GM19463 (cell line): ENCODE measurements around the gene COX17.

ENCODE experiments used
- ATAC-seq: cut with Tn5 transposase; IDR thresholded peaks from one replicate; pipeline ENCODE4 v1.9.1; 2021; ENCODE audit warnings: mild to moderate bottlenecking, moderate library complexity; ENCODE audit not compliant: unreplicated experiment

The COX17 gene

GRCh38 chr3:119675188-119675874, 1.9 kb downstream of the COX17 start:
- ATAC-seq: no peak

DNA sequence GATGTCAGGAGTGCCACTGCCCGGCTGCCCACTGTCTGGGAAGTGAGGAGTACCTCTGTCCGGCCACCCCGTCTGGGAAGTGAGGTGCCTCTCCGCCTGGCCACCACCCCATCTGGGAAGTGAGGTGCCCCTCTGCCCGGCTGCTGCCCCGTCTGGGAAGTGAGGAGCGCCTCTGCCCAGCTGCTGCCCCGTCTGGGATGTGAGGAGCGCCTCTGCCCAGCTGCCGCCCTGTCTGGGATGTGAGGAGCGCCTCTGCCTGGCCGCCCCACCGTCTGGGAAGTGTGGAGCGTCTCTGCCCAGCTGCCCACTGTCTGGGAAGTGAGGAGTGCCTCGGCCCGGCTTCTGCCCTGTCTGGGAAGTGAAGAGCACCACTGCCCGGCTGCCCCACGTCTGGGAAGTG, 3.3 kb downstream of the COX17 start:
- no peak for ATAC-seq

GRCh38 chr3:119672776-119673175, 4.4 kb downstream of the COX17 start:
- no peak for ATAC-seq

GRCh38 chr3:119669906-119670570, 7.2 kb downstream of the COX17 start:
- no peak for ATAC-seq

DNA sequence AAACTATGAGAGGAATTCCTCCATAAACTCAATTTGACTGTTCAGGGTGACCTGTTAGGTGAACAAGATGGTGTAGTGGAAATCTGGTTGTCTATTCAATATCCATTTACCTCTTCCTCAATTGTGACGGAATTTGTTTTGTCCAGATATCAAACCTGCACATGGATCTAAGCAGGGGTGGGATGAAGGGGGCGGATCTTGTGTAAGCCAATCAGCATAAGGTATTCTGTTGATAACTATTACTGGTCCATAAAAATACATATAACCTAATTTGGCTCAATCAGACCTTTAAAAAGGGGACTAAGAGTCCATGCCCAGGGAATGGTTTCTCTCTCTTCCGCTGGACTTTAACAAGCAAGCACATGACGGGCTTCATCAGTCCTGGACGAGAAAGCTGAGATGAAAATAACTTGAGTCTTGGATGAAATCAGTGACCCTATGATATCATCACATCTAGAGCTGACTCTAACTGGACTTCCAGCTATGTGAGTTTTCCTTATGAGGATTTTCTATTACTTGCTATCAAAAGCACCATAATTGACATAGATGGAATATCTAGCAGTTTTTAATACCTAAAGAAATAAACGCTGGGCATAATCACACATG, 11.1 kb downstream of the COX17 start:
- ATAC-seq: no peak

DNA sequence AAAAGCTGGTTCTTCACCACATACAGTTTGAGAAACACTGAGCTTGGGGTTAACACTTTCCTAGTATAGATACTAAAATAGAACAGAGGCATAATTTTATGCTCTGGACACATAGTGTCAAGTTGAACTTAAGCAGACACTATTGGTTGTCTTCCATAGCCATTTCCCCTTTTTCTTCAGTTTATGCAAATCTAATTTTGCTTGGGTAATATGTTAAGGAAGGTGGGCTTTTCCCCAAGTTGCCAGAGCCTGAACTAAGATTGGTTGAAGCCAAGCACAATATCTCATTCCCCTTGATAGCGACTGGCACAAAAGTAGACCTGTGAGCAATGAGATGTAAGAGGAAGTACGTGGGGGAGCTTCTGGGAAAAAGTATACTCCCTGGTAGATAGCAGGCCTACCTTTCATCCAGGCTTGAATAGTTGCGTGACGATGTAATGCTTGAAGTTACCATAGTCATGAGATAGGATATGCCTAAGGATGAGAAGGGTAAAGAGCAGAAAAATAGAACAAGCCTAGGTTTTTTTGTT, 12.3 kb downstream of the COX17 start:
- ATAC-seq: no peak

DNA sequence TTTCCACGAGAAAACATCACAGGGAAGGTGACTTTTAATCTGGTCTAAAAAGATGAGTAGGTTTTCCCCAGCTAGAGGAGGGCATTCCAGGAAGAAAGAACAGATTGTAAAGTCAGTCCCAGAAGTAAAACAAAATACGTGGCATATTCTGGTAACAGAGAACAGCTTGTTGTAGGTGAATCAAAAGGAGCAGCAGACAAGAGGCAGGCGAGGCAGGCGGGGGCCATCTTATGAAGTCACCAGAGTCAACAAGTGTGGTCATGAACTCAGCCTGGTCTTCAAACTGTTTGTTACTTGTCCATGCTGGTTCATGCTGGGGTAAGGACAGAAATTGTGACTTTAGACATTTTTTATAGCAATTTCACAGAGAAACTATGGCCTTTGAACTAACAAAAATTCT, 12.8 kb downstream of the COX17 start:
- ATAC-seq: no peak

DNA sequence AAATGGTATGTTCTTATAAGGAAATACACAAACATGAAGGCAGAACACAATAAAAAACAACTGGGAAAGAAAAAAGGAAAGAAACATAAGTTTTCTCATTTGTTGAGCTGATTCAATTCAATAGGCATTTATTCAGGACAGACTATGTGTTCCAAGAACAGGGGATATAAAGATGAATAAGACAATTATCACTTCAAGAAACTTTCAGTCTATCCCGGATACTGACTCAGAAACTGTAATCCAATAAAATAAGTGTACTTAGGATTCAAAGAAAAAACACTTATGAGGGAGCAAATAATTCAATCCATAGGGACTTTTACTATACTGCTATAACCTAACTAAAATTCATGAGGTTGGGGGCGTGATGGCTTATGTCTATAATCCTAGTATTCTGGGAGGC, 13.3 kb downstream of the COX17 start:
- no peak for ATAC-seq

DNA sequence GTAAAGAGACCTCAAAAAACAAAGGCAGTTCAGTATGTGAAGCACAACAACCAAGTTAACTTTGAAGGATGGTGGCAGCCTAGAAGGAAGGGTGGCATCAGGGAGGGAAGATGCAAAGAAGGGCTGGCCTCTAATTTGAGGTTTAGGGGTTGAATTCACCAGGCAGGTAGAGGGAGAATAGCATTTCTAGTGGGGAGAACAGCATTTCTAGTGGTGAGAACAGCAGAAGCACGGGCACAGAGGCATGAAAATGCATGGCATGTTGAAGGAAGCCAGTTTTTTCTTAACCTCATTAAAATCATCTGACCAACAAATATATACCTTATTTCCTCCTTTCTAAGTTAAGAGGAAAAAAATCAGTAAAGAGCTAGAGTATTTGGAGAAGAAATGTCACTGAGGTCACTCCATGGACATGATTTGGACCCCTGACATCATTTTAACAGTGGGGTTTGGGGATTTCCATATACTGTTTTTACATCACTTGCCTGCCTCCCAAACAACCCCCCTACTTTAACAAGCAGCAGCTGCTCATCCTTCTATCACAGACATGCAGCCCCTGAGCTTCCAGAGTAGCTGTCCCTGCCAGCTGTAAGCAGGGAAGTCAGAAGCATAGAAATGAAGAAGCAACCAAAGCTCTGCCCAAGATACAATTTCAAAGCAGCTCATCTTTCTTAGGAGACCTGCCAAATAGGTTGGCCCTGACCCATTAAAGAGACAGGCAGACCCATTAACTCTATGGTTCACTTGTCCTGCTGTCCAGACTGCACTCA, 14.4 kb downstream of the COX17 start:
- no peak for ATAC-seq

GRCh38 chr3:119660474-119661440, 16.4 kb downstream of the COX17 start, which contains the start of gene POPDC2:
Gene POPDC2 (minus strand): TSS chr3:119660589. CDS start chr3:119660423, 166 bp downstream.
- ATAC-seq: no peak

DNA sequence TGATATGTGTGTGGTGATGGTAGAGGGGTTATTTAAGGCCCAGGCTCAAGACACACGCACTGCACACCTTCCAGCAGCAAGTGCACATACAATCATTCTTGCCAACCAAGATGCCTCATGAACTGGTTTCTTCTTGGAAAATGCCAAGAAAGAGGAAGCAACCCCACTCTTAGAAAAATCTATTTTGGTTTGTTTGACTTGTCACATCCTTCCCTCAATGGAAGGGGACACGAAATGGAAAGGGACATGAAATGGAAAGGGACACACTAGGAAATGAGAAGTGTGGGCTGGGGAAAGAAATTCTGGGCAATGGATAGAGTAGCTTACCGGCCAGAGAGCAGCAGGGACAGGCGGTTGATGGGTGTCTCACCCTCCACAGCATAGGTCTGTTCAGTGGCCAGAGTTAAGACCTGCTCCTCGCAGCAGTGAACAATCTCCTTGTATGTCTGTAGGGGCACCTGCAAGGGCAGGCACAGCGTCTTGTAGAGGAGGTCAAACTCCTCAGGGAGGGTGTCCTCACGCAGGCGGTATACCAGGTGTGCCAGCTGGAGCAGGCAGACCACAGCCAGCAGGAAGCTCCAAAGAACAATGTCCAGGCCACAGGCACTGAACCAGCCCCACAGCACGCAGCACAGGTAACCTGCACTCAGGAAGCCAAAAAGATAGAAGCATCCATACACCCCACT, 17.5 kb downstream of the COX17 start:
- no peak for ATAC-seq

GRCh38 chr3:119658994-119659393, 18.2 kb downstream of the COX17 start:
- ATAC-seq: no peak

GRCh38 chr3:119657887-119658702, 19.1 kb downstream of the COX17 start:
- ATAC-seq: no peak

GRCh38 chr3:119653876-119654275, 23.3 kb downstream of the COX17 start:
- ATAC-seq: no peak

GRCh38 chr3:119652306-119653033, 24.7 kb downstream of the COX17 start:
- no peak for ATAC-seq

DNA sequence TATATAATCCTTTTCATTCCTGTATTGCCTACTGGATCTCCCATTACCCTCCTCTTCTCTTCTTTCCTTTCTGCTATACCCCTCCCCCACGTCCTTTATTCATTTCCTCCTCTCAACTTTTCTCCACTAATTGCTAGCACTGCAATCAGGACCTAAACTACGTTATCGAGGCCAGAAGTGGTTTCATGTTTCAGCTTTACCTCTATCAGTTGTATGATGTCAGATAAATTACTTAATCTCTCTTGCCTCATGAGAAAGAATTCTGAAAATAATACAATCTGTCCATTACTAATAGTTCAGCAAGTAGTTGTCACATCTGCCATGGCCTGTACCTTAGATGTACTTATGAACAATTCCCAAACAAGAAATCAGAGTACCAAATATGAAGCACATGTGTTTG, 27.4 kb downstream of the COX17 start:
- no peak for ATAC-seq

DNA sequence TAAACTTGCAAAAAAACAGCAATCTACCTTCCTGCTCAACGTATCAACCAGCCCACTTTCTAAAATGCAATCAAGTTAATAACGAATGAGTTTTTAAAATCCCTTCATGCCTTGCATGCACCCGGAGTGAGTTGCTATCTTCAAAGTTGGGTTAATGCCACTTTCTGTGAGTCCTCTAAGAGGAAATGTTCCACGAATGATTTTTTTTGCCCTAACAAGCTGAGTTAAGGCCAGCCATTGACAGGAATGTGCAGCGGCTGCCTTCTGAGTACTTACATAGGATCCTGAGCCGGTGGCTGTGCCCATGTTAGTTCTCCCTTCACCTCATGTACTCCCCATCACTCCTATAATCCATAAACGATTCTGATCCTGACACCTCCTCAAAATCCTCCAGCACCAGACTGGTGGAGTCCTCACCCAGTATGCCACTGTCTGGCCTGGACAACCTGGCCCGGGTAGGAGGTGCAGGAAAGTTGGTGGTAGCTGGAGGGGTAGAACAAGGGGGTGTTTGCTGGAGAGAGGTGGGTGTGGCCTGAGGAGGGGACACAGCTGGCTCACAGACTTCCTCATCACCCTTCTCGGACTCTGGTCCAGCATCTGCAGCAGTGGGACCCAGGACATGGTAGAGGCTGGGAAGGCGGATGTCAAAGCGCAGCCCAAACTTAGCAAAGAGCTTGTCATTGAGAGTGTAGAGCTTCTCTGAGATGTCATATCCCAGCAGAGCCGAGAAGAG, 29.2 kb downstream of the COX17 start:
- ATAC-seq: no peak
